SU-DHL-6 (cell line): Measurements from ENCODE around the gene KCNG1.

Experiments
- H2AFZ ChIP-seq: fragments of 200-600 bp; sonication (generic); 2 replicates; pipeline ENCODE4 v1.6.1; 2014; ENCODE audit warnings: low read depth, mild to moderate bottlenecking, moderate library complexity, mixed read lengths, antibody characterized with exemption, low read length; ENCODE audit not compliant: severe bottlenecking
- H3F3A ChIP-seq: fragments of 200-600 bp; shearing (Covaris generic); 2 replicates; pipeline ENCODE4 v1.6.0; 2016; ENCODE audit warnings: antibody characterized with exemption, mild to moderate bottlenecking; ENCODE audit not compliant: insufficient read depth
- H3K27ac ChIP-seq: fragments of 200-600 bp; sonication (generic); 2 replicates; pipeline ENCODE4 v1.5.1; 2016; ENCODE audit warnings: low read depth, mild to moderate bottlenecking, low read length, moderate library complexity, mixed read lengths
- H3K27me3 ChIP-seq: fragments of 200-600 bp; sonication (generic), shearing (Covaris generic); 2 replicates; pipeline ENCODE4 v1.6.0; 2014; ENCODE audit warnings: mild to moderate bottlenecking, low read length
- H3K36me3 ChIP-seq: fragments of 200-600 bp; sonication (generic); 2 replicates; pipeline ENCODE4 v1.6.1; 2014; ENCODE audit warnings: mild to moderate bottlenecking, low read length, mixed read lengths
- H3K4me2 ChIP-seq: fragments of 300-600, 200-600 bp; shearing (Covaris generic), sonication (generic); 2 replicates; pipeline ENCODE4 v1.6.0; 2014; ENCODE audit warnings: low read length, low read depth, mild to moderate bottlenecking; ENCODE audit not compliant: poor library complexity, severe bottlenecking
- H3K4me3 ChIP-seq: fragments of 200-600 bp; sonication (generic); 2 replicates; pipeline ENCODE4 v1.5.1; 2014; ENCODE audit warnings: antibody characterized with exemption, low read length, mild to moderate bottlenecking, mixed read lengths; ENCODE audit not compliant: insufficient read depth, poor library complexity, severe bottlenecking
- H3K79me2 ChIP-seq: fragments of 200-600 bp; sonication (generic); 2 replicates; pipeline ENCODE4 v1.6.1; 2014; ENCODE audit warnings: mild to moderate bottlenecking, low read length, moderate library complexity; ENCODE audit not compliant: insufficient read depth
- H3K9ac ChIP-seq: fragments of 200-600 bp; sonication (generic); 2 replicates; pipeline ENCODE4 v1.7.0; 2014; ENCODE audit warnings: mild to moderate bottlenecking, low read length
- H3K9me2 ChIP-seq: fragments of 200-600 bp; sonication (generic); replicated peaks from 2 replicates; pipeline ENCODE4 v1.6.1; 2014; ENCODE audit warnings: low read length; ENCODE audit not compliant: insufficient read depth
- H3K9me3 ChIP-seq: fragments of 200-600 bp; sonication (generic); 2 replicates; pipeline ENCODE4 v1.6.1; 2014; ENCODE audit warnings: low read length, mixed read lengths; ENCODE audit not compliant: insufficient read depth
- H4K20me1 ChIP-seq: fragments of 200-600 bp; sonication (generic); 2 replicates; pipeline ENCODE4 v1.6.1; 2014; ENCODE audit warnings: low read depth, mild to moderate bottlenecking, antibody characterized with exemption, low read length, moderate library complexity, mixed read lengths
- CTCF ChIP-seq: fragments of 200-600 bp; sonication (generic); IDR thresholded peaks from one replicate; pipeline ENCODE4 v1.5.1; 2017; ENCODE audit warnings: antibody characterized with exemption, mild to moderate bottlenecking, low read length, moderate library complexity; ENCODE audit not compliant: insufficient read depth, poor library complexity, severe bottlenecking
- EZH2phosphoT487 ChIP-seq: fragments of 200-600 bp; sonication (generic), shearing (Covaris generic); conservative IDR thresholded peaks from 2 replicates; pipeline ENCODE4 v1.6.1; 2018; ENCODE audit warnings: mild to moderate bottlenecking, antibody characterized with exemption, low read length, moderate library complexity, mixed read lengths

Gene KCNG1

GRCh38 chr20:51013577-51014330, 9.2 kb downstream of the KCNG1 start:
- Histone ChIP-seq H2AFZ (no peak overlapping the region), H4K20me1 (no peaks in the 10 kb centered on the region), H3K4me3 (no peak overlapping the region), H3K36me3 (no peaks in the 10 kb centered on the region), H3F3A (no peaks in the 10 kb centered on the region), H3K9me2 (no peaks in the 10 kb centered on the region), H3K9me3 (no peaks in the 10 kb centered on the region), H3K9ac (no peak overlapping the region), H3K27ac (no peak overlapping the region), H3K4me2 (no peak overlapping the region), H3K79me2 (no peaks in the 10 kb centered on the region), H3K27me3 (no peaks in the 10 kb centered on the region)
- TF ChIP-seq CTCF (no peak), EZH2phosphoT487 (no peak)

GRCh38 chr20:51012357-51012756, 10.6 kb downstream of the KCNG1 start:
- no peaks in the 10 kb centered on the region for H4K20me1 ChIP-seq
- H3K9me3 ChIP-seq, result no peaks in the 10 kb centered on the region
- no peaks in the 10 kb centered on the region for H3K9me2 ChIP-seq
- no peak overlapping the region for H3K4me3 ChIP-seq
- no peaks in the 10 kb centered on the region for H3K27me3 ChIP-seq
- TF ChIP-seq CTCF, result no peak
- TF ChIP-seq EZH2phosphoT487, result no peak
- H3K79me2 ChIP-seq, result no peaks in the 10 kb centered on the region
- H2AFZ ChIP-seq, result no peak overlapping the region
- no peak overlapping the region for H3K27ac ChIP-seq
- no peak overlapping the region for H3K4me2 ChIP-seq
- no peak overlapping the region for H3K9ac ChIP-seq
- no peaks in the 10 kb centered on the region for H3K36me3 ChIP-seq
- no peaks in the 10 kb centered on the region for H3F3A ChIP-seq

- H3K4me2 ChIP-seq, result no peak overlapping the region
- H3K36me3 ChIP-seq, result no peaks in the 10 kb centered on the region
- H3K79me2 ChIP-seq, result no peaks in the 10 kb centered on the region
- H3K9me2 ChIP-seq, result no peaks in the 10 kb centered on the region
- H3F3A ChIP-seq, result no peaks in the 10 kb centered on the region
- H3K27me3 ChIP-seq, result no peaks in the 10 kb centered on the region
- no peak overlapping the region for H2AFZ ChIP-seq
- H4K20me1 ChIP-seq, result no peaks in the 10 kb centered on the region
- no peak overlapping the region for H3K27ac ChIP-seq
- TF ChIP-seq CTCF, result no peak
- TF ChIP-seq EZH2phosphoT487, result no peak
- no peak overlapping the region for H3K9ac ChIP-seq
- H3K4me3 ChIP-seq, result no peak overlapping the region
- no peaks in the 10 kb centered on the region for H3K9me3 ChIP-seq
These were observed 11.4 kb downstream of the KCNG1 start for GRCh38 chr20:51011479-51011878.
